ENCODE results near the gene CASK. TPM values are rescaled to one million over a fixed set of nuclear protein-coding genes. Genes with fewer than 3 reads are reported as not detected.

Gene CASK
- total RNA-seq, 2 donors from 2014 or later = 22.3 to 27.4 TPM

DNA sequence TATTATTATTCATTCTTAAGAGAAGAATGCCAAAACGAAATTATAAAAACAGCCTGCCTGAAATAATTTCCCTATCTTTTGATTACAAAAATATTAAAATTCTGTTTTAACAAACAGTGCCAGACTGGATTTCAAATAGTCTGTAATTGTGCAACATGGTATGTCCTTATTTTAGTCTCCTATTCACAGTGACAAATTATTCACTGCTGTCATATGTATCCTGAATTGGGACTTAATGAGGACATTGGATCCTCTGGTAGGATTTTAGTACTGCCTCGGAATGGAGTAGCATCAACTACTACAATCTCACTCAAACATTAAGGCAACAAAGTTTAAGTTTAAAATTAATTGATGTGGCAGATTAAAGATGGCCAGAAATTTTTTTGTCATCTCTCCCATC is 97.6 kb downstream of the CASK start:
- WGBS, 2 donors = 74 to 76% methylated on average over 2 of the region's 2 CpGs
- TF ChIP-seq, protein P1, sequence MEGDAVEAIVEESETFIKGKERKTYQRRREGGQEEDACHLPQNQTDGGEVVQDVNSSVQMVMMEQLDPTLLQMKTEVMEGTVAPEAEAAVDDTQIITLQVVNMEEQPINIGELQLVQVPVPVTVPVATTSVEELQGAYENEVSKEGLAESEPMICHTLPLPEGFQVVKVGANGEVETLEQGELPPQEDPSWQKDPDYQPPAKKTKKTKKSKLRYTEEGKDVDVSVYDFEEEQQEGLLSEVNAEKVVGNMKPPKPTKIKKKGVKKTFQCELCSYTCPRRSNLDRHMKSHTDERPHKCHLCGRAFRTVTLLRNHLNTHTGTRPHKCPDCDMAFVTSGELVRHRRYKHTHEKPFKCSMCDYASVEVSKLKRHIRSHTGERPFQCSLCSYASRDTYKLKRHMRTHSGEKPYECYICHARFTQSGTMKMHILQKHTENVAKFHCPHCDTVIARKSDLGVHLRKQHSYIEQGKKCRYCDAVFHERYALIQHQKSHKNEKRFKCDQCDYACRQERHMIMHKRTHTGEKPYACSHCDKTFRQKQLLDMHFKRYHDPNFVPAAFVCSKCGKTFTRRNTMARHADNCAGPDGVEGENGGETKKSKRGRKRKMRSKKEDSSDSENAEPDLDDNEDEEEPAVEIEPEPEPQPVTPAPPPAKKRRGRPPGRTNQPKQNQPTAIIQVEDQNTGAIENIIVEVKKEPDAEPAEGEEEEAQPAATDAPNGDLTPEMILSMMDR (IDR thresholded peaks at IDR 0.05) = no peak
- TF ChIP-seq POLR2A (IDR thresholded peaks at IDR 0.05) = no peak
- intact Hi-C loops (cut with DNase I) = no loop called here
- H3K4me1 ChIP-seq = no peaks in the 10 kb centered on the region
- no peaks in the 10 kb centered on the region for H3K9me3 ChIP-seq
- no peak overlapping the region for H3K27ac ChIP-seq
- no peaks in the 10 kb centered on the region for H3K27me3 ChIP-seq
- no peak overlapping the region for H3K4me3 ChIP-seq
- ATAC-seq (no peak), DNase-seq (no peak)
- no peaks in the 10 kb centered on the region for H3K36me3 ChIP-seq (replicated peaks in 1 of 2; ENCODE audit: insufficient read depth in 1 of 2, low read depth in 2 of 2)

DNA sequence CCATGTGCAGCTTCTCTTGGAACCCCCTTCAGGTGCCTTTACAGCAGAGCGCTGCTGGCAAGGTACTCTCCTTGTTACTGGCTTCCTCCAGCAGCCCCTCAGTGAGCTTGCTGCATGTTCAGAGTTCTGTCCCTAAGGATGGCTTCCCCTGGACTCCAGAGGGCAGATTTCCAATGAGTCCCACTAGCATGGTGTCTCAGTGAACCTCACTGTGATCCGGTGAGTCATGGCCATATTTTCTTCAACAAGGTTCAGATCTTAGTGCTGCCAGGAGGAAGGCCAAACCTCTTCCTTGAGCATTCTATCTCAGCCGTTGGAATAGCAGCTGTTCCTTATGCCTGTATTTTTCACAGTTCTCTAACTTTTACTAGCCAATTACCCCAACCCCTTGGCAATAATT is 98.8 kb downstream of the CASK start:
- no peak for ATAC-seq
- Histone ChIP-seq H3K4me3 (no peak overlapping the region), H3K27ac (no peak overlapping the region), H3K9me3 (no peaks in the 10 kb centered on the region), H3K27me3 (no peaks in the 10 kb centered on the region), H3K36me3 (replicated peaks in 1 of 2; ENCODE audit: insufficient read depth in 1 of 2, low read depth in 2 of 2) (no peaks in the 10 kb centered on the region), H3K4me1 (no peaks in the 10 kb centered on the region)
- intact Hi-C loops (cut with DNase I) = no loop called here
- WGBS, 2 donors = 69 to 85% methylated on average over 2 to 3 of the region's 3 CpGs
- no peak for TF ChIP-seq POLR2A (IDR thresholded peaks at IDR 0.05)
- TF ChIP-seq, protein P1 (IDR thresholded peaks at IDR 0.05) = no peak
- DNase-seq = no peak

DNA sequence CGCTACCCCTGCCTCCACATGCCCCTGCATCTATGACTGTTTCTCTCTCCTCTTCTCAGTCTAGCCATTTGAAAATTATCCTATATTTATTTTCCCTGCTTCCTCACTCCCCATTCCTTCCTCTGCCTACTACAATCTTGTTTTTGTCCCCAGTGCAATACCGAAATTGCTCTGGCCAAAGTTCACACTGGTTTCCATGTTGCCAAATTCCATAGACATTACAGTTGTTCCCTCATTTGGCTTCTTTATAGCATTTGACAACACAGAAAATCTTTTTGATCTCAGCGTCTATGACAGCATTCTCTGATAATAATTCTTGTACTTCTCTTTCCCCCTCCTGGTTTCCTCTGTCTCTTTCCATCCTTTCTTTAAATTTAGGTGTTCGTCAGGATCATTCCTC is 100.0 kb downstream of the CASK start:
- no peaks in the 10 kb centered on the region for H3K9me3 ChIP-seq
- H3K4me3 ChIP-seq = no peak overlapping the region
- H3K27me3 ChIP-seq = no peaks in the 10 kb centered on the region
- DNase-seq (no peak), ATAC-seq (no peak)
- no peak overlapping the region for H3K27ac ChIP-seq
- intact Hi-C loops (cut with DNase I) = no loop called here
- no peak for TF ChIP-seq POLR2A (IDR thresholded peaks at IDR 0.05)
- TF ChIP-seq, protein P1 (IDR thresholded peaks at IDR 0.05) = no peak
- H3K4me1 ChIP-seq = no peaks in the 10 kb centered on the region
- no peaks in the 10 kb centered on the region for H3K36me3 ChIP-seq (replicated peaks in 1 of 2; ENCODE audit: insufficient read depth in 1 of 2, low read depth in 2 of 2)
- 73 to 82% methylated on average over 2 to 4 of the region's 4 CpGs for WGBS, 2 donors

DNA sequence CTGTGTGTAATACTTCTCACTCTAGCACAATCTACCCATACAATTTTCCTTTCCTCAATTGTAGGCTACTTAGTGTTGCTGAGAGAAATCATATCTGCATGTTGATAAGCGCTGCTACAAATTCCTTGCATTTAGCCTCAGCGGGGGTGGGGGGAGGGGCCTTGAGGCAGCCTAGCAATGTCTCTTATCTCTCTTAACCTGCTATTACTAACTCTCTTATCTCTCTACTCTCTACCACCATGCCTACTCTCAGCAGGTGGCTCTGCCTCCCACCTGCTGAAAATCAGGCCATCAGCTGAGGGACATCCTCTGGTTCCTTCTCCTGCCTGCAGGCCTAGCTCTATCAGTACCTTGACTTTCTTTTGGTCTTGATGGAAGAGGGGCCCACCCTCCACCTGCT is 100.5 kb downstream of the CASK start:
- no peak overlapping the region for H3K27ac ChIP-seq
- 58 to 85% methylated on average over 2 of the region's 2 CpGs for WGBS, 2 donors
- intact Hi-C loops (cut with DNase I) = no loop called here
- no peaks in the 10 kb centered on the region for H3K36me3 ChIP-seq (replicated peaks in 1 of 2; ENCODE audit: insufficient read depth in 1 of 2, low read depth in 2 of 2)
- DNase-seq = no peak
- no peaks in the 10 kb centered on the region for H3K9me3 ChIP-seq
- no peaks in the 10 kb centered on the region for H3K27me3 ChIP-seq
- TF ChIP-seq, protein P1 (IDR thresholded peaks at IDR 0.05) = no peak
- TF ChIP-seq POLR2A (IDR thresholded peaks at IDR 0.05) = no peak
- ATAC-seq = no peak
- H3K4me1 ChIP-seq = no peaks in the 10 kb centered on the region
- H3K4me3 ChIP-seq = no peak overlapping the region

DNA sequence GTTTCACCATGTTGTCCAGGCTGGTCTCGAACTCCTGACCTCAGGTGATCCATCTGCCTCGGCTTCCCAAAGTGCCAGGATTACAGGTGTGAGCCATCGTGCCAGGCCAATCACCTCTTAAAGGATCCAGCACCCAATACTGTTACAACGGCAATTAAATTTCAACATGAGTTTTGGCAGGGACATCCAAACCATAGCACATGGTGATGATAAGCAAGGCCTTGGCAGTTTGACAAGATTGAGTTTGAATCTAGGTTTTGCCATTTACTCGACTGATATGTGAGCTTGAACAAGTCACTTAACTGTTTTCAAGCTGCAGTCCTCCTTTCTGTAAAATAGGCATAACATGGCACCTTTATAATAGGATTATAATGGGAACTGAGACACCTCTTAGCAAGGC is 115.3 kb downstream of the CASK start:
- WGBS, 2 donors = 38 to 54% methylated on average over 3 to 5 of the region's 5 CpGs
- TF ChIP-seq, protein P1 (IDR thresholded peaks at IDR 0.05) = no peak

More for the DNA sequence above, 115.3 kb downstream of the CASK start:
- intact Hi-C loops (cut with DNase I) = no loop called here
- Histone ChIP-seq H3K36me3 (replicated peaks in 1 of 2; ENCODE audit: insufficient read depth in 1 of 2, low read depth in 2 of 2) (no peaks in the 10 kb centered on the region), H3K4me1 (peaks cover 3% of the 10 kb centered on the region), H3K9me3 (no peaks in the 10 kb centered on the region), H3K27me3 (no peaks in the 10 kb centered on the region), H3K4me3 (no peak overlapping the region), H3K27ac (no peak overlapping the region)
- ATAC-seq = no peak
- DNase-seq = peak in 3 of 4 donors; percentile 7 to 17 (median 8)
